SK-N-SH (cell line): ENCODE data around the gene ATP6V0C. TPM values are rescaled to one million over a fixed set of nuclear protein-coding genes. Genes with fewer than 3 reads are reported as not detected.
A peak's percentile ranks its signal among the peaks of the same experiment; 100 is the strongest.

ENCODE experiments used
- CTCF ChIA-PET: fragments of 300-600, 350-600 bp; formaldehyde crosslinking; extraction: SDS; loops from one replicate; lab custom pipeline; 2021; lab: Yijun Ruan, JAX
- POLR2A ChIA-PET: fragments of 350-600 bp; sonication (Branson Sonifier 250); formaldehyde crosslinking; extraction: SDS; loops from one replicate; lab custom pipeline; 2020; ENCODE audit warnings: antibody characterized with exemption, inconsistent platforms; lab: Yijun Ruan, JAX
- DNase-seq: peaks from one replicate; pipeline ENCODE4 v3.0.0; 2012
- H2AFZ ChIP-seq: fragments of 200-600 bp; sonication (generic); 2 replicates; pipeline ENCODE4 v1.8.1; 2016; ENCODE audit warnings: antibody characterized with exemption, mild to moderate bottlenecking, low read depth
- H3F3A ChIP-seq: fragments of 200-600 bp; sonication (generic); replicated peaks from 2 replicates; pipeline ENCODE3; 2016; ENCODE audit warnings: antibody characterized with exemption, mild to moderate bottlenecking; ENCODE audit not compliant: insufficient read depth
- H3K27ac ChIP-seq, 2 experiments: fragments of 200-500 bp in 1 of 2; fragments of 200-600 bp in 1 of 2; sonication (Bioruptor generic) in 1 of 2; sonication (generic), shearing (Covaris generic) in 1 of 2; 2 replicates each; pipeline versions ENCODE4 v1.5.1 to v1.6.1; 2014 to 2016; ENCODE audit warnings: low read depth in 2 of 2, inconsistent platforms in 1 of 2, low read length in 1 of 2, mild to moderate bottlenecking in 1 of 2, mixed read lengths in 1 of 2
- H3K27me3 ChIP-seq: fragments of 200-600 bp; sonication (generic), shearing (Covaris generic); 2 replicates; pipeline ENCODE4 v1.6.1; 2016; ENCODE audit warnings: mixed run types; ENCODE audit not compliant: insufficient read depth
- H3K36me3 ChIP-seq, 2 experiments: fragments of 200-500 bp in 1 of 2; fragments of 200-600 bp in 1 of 2; sonication (Bioruptor generic) in 1 of 2; sonication (generic) in 1 of 2; replicated peaks in 1 of 2; 2 replicates each; pipeline versions ENCODE3 to v1.5.1; 2014 to 2016; ENCODE audit warnings: low read length in 1 of 2, mild to moderate bottlenecking in 1 of 2; ENCODE audit not compliant: insufficient read depth in 2 of 2, control insufficient read depth in 1 of 2
- H3K4me1 ChIP-seq, 2 experiments: fragments of 200-500 bp in 1 of 2; fragments of 200-600 bp in 1 of 2; sonication (Bioruptor generic) in 1 of 2; sonication (generic), shearing (Covaris generic) in 1 of 2; 2 replicates each; pipeline versions ENCODE4 v1.5.1 to v1.6.1; 2014 to 2016; ENCODE audit warnings: low read depth in 1 of 2, low read length in 1 of 2, mixed run types in 1 of 2; ENCODE audit not compliant: insufficient read depth in 2 of 2, control insufficient read depth in 1 of 2
- H3K4me2 ChIP-seq: fragments of 200-600 bp; sonication (generic), shearing (Covaris generic); 2 replicates; pipeline ENCODE4 v1.6.1; 2017; ENCODE audit warnings: mixed run types
- H3K4me3 ChIP-seq, 2 experiments: fragments of 200-500 bp in 1 of 2; fragments of 200-600 bp in 1 of 2; sonication (Bioruptor generic) in 1 of 2; sonication (generic), shearing (Covaris generic) in 1 of 2; 2 replicates each; pipeline versions ENCODE4 v1.5.1 to v1.8.1; 2014 to 2016; ENCODE audit warnings: low read depth in 2 of 2, inconsistent platforms in 1 of 2, low read length in 1 of 2, mild to moderate bottlenecking in 1 of 2, mixed read lengths in 1 of 2, moderate library complexity in 1 of 2
- H3K79me2 ChIP-seq: fragments of 200-600 bp; sonication (generic); 2 replicates; pipeline ENCODE4 v1.8.1; 2017; ENCODE audit warnings: mild to moderate bottlenecking; ENCODE audit not compliant: insufficient read depth
- H3K9ac ChIP-seq: fragments of 200-600 bp; sonication (generic); 2 replicates; pipeline ENCODE4 v1.6.1; 2017; ENCODE audit warnings: mixed run types
- H3K9me2 ChIP-seq: fragments of 200-600 bp; sonication (generic); 2 replicates; pipeline ENCODE4 v1.6.1; 2017; ENCODE audit warnings: mixed run types
- H3K9me3 ChIP-seq: fragments of 200-600 bp; sonication (generic); 2 replicates; pipeline ENCODE4 v1.6.1; 2017; ENCODE audit warnings: mixed run types, mild to moderate bottlenecking, moderate library complexity
- H4K20me1 ChIP-seq: fragments of 200-600 bp; sonication (generic); 2 replicates; pipeline ENCODE4 v1.6.1; 2017; ENCODE audit warnings: mild to moderate bottlenecking, mixed run types; ENCODE audit not compliant: insufficient read depth
- CHD2 ChIP-seq: fragments of 150-350 bp; IDR thresholded peaks from 2 replicates; pipeline ENCODE4 v1.6.1; 2018; ENCODE audit warnings: low read length; ENCODE audit not compliant: partially characterized antibody
- CTCF ChIP-seq: fragments of 200-600 bp; sonication (generic); IDR thresholded peaks from 2 replicates; pipeline ENCODE4 v1.6.1; 2017; ENCODE audit warnings: antibody characterized with exemption, mild to moderate bottlenecking, moderate library complexity
- ELF1 ChIP-seq: IDR thresholded peaks from 2 replicates; pipeline ENCODE4 v1.4.0; 2012
- EP300 ChIP-seq, 2 experiments: IDR thresholded peaks; 2 replicates each; pipeline versions ENCODE4 v1.4.0 to v1.6.1; 2012; ENCODE audit warnings: borderline replicate concordance in 1 of 2, low read depth in 1 of 2, low read length in 1 of 2
- GATA2 ChIP-seq: sonication (generic); formaldehyde crosslinking; IDR thresholded peaks from 2 replicates; pipeline ENCODE4 v1.5.0; 2020; ENCODE audit warnings: mild to moderate bottlenecking, missing genetic modification reagents
- MXI1 ChIP-seq: IDR thresholded peaks from 2 replicates; pipeline ENCODE4 v1.6.1; 2012; ENCODE audit warnings: mild to moderate bottlenecking, low read depth, low read length, improper control_type of control experiment
- NRF1 ChIP-seq: IDR thresholded peaks from 2 replicates; pipeline ENCODE4 v1.6.1; 2012; ENCODE audit warnings: low read depth, mild to moderate bottlenecking, low read length
- PBX3 ChIP-seq: IDR thresholded peaks from 2 replicates; pipeline ENCODE4; 2012
- TAF1 ChIP-seq: IDR thresholded peaks from 2 replicates; pipeline ENCODE4 v1.6.1; 2012; ENCODE audit warnings: low read depth, mild to moderate bottlenecking, low read length, moderate library complexity, borderline replicate concordance
- YY1 ChIP-seq: IDR thresholded peaks from 2 replicates; pipeline ENCODE4 v1.4.0; 2012; ENCODE audit warnings: low read depth, mild to moderate bottlenecking
- WGBS: methylation state at CpG from one replicate; pipeline ENCODE4 v1.1.6; 2017; ENCODE audit warnings: low lambda C conversion rate; 5-methylcytosine and 5-hydroxymethylcytosine counted together
- polyA plus RNA-seq, 3 experiments: library from polyadenylated mRNA; depleted of rRNA; stranded (reverse); fragments of >200 nt; gene quantifications; 2 replicates each; pipeline ENCODE4 v1.2.3, GENCODE V29; 2012
- TF ChIP-seq, protein P1 (sequence below): IDR thresholded peaks from 2 replicates; pipeline ENCODE4 v1.4.0; 2012; ENCODE audit warnings: low read depth

Gene ATP6V0C
- polyA plus RNA-seq, 1 of the 3 experiments (the other 2 are of a cell fraction), result 80.1 TPM

DNA sequence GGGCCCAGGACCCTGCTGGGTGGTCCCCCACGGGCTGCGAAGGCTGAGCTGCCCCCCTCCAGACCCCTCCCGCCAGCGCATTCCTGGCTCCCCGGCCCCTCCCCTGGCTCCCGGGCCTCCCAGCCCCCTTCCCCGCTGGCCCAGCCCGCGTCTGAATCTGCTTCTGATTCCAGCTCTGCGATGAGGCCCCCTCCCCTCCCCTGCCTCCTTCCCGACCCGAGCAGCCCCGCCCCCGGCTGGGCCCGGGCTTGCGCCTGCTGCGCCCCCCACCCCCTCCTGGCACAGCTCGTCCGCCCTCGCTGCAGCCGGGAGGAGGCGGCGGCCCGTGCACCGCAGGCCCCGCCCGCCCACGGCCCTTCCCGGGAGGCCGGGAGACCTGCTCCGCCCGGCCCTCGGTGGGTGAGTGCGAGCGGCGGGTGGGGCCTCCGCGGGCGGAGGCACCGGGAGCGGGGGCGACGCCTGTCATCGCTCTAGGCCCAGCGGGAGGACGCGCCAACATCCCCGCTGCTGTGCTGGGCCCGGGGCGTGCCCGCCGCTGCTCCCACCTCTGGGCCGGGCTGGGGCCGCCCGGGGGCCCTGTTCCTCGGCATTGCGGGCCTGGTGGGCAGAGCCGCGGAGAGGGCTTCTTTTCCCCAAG, 42.6 kb upstream of the ATP6V0C start, which contains the start of gene NTN3:
Gene NTN3, plus strand, starts transcription at position 282 of the 637 bp plus-strand sequence. CDS start 405 bp downstream, outside the sequence.
- Histone ChIP-seq H3F3A (peaks cover 5% of the 10 kb centered on the region), H3K4me1 (peaks cover 6 to 72% of the 10 kb centered on the region in 2 experiments; a peak in 3 of 4 replicates), H4K20me1 (no peaks in the 10 kb centered on the region), H2AFZ (no peak within 1 kb of the TSS)
- POLR2A ChIA-PET, result interaction anchor here (0.6 to 4.6 kb wide), 5 partner anchors 12 to 986 kb away, joined by 3 to 44 read pairs (median 3); no protein-coding TSS in a partner anchor
- no peak for TF ChIP-seq NRF1
- TF ChIP-seq PBX3, result no peak
- TF ChIP-seq TAF1, result no peak
- TF ChIP-seq MXI1, result peak; percentile 46; the same call in 1 of the 2 replicates
- TF ChIP-seq YY1, result no peak
- TF ChIP-seq GATA2, result no peak
- TF ChIP-seq EP300 (IDR thresholded peaks at IDR 0.05; ENCODE audit: borderline replicate concordance in 1 of 2, low read depth in 1 of 2, low read length in 1 of 2), result peak in 1 of 2 experiments; percentile 18; a peak in 1 of 4 replicates
- no peak for TF ChIP-seq ELF1
- TF ChIP-seq CTCF, result no peak
- TF ChIP-seq, protein P1, sequence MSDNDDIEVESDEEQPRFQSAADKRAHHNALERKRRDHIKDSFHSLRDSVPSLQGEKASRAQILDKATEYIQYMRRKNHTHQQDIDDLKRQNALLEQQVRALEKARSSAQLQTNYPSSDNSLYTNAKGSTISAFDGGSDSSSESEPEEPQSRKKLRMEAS, result no peak
- peak; percentile 33 for TF ChIP-seq CHD2
- TF ChIP-seq, all 33 proteins: peak for 3
- 25% methylated on average over 4 of the region's 59 CpGs for WGBS
- peaks cover 7% of the 10 kb centered on the region; the same call in 1 of the 2 replicates for H3K79me2 ChIP-seq
- CTCF ChIA-PET, result interaction anchor here (0.8 to 3.6 kb wide), 6 partner anchors 12 to 276 kb away, joined by 3 to 32 read pairs (median 4); no protein-coding TSS in a partner anchor
- H3K9ac ChIP-seq, result no peak within 1 kb of the TSS
- peak within 1 kb of the TSS in 1 of 2 experiments; percentile 97; a peak in 2 of 4 replicates for H3K27ac ChIP-seq
- H3K9me3 ChIP-seq, result no peaks in the 10 kb centered on the region
- H3K4me2 ChIP-seq, result peak within 1 kb of the TSS; percentile 37; the same call in 1 of the 2 replicates
- DNase-seq, result peak; percentile 91
- H3K27me3 ChIP-seq, result no peaks in the 10 kb centered on the region
- no peaks in the 10 kb centered on the region for H3K9me2 ChIP-seq
- no peaks in the 10 kb centered on the region for H3K36me3 ChIP-seq
- H3K4me3 ChIP-seq, result peak within 1 kb of the TSS in 1 of 2 experiments; percentile 36; a peak in 2 of 4 replicates
